ENCODE results near the gene MSI2.

DNA sequence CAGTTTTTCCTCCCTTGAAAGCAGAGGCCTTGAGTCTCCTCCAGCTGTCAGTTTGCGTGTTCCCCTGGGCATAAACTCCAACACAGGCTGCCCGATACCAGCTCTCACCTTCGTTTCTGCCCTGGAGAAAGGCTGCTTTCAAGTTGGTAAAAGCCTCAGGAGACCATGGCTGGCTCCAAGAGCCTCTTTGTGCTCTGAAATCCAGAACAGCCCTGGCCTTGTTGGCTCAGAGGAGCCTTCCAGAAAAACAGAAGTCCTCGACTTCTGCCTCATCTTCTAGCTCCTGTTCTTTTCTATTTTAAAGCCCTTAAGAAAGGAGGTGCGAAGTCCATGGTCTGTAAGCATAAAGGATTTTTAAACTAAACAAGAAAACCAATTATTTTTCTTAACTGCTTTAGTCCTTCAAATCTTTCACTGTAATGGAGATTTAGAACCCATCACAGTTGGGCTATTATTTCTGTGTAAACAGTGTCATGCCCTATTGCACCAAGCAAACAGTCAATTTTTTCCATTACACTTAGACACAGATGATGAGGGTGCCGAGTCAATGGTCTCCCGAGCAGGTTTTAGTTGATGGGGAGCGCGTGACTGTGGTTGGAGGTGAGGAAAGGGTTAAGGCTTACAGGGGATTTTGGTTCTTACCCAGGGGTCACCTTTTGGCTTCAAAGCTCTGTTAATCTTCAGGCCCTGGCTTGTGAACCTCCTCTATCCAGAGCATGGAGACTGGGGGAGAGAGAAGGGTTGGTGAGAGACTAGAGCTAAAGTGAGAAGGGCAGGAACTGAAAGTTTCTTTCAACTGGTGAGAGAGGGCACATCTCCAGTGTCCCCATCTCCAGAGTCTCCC is 212.8 kb downstream of the MSI2 start:
- no peak for TF ChIP-seq POLR2AphosphoS5 (IDR thresholded peaks at IDR 0.05; ENCODE audit: low read depth, low read length)
- TF ChIP-seq POLR2A (IDR thresholded peaks at IDR 0.05; ENCODE audit: low read depth, low read length): no peak
- TF ChIP-seq TAF1 (IDR thresholded peaks at IDR 0.05; ENCODE audit: borderline replicate concordance, low read depth, low read length): no peak
